ENCODE measurements around the gene C9orf85.

DNA sequence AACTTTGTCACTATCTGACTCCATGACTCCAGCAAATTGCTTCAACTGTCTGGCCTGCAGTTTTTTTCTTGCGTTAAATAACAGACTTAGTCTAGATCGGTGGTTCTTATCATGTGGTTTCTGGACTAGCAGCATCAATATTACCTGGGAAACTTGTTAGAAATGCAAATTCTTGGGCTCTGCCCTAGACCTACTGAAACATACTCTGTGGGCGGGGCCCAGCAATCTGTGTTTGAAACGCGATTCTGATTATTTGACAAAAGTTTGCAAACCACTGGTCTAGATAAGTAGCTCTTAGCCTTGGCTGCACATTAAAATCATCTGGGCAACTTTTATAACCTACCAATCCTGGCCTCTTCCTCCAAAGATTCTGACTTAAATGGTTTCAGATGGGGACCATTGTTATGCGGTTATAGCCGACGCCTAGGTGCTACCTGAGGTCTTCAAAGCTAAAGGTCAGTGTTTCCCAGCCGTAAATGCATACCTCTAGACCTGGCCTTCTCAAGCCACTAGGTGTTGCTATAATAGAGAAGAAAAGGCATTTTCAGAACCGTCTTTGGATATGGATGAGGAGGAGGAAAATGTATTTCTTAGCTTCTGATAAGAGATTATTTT lies 74.0 kb downstream of the C9orf85 start:
- TF ChIP-seq, protein P1, sequence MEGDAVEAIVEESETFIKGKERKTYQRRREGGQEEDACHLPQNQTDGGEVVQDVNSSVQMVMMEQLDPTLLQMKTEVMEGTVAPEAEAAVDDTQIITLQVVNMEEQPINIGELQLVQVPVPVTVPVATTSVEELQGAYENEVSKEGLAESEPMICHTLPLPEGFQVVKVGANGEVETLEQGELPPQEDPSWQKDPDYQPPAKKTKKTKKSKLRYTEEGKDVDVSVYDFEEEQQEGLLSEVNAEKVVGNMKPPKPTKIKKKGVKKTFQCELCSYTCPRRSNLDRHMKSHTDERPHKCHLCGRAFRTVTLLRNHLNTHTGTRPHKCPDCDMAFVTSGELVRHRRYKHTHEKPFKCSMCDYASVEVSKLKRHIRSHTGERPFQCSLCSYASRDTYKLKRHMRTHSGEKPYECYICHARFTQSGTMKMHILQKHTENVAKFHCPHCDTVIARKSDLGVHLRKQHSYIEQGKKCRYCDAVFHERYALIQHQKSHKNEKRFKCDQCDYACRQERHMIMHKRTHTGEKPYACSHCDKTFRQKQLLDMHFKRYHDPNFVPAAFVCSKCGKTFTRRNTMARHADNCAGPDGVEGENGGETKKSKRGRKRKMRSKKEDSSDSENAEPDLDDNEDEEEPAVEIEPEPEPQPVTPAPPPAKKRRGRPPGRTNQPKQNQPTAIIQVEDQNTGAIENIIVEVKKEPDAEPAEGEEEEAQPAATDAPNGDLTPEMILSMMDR (IDR thresholded peaks at IDR 0.05) = peak in 1 of 6 experiments; percentile 14
- TF ChIP-seq POLR2A (IDR thresholded peaks at IDR 0.05) = no peak

Measured in thyroid gland (tissue), 4 donors.